NCI-H2196 treated with DMSO at 0.1 percent for 48 hours (cell line): ENCODE data around the gene DLGAP1.

Source experiments
- DNase-seq: peaks from one replicate; lab custom pipeline; 2025; ENCODE audit not compliant: unreplicated experiment; lab: John Stamatoyannopoulos, UW

DLGAP1 gene

DNA sequence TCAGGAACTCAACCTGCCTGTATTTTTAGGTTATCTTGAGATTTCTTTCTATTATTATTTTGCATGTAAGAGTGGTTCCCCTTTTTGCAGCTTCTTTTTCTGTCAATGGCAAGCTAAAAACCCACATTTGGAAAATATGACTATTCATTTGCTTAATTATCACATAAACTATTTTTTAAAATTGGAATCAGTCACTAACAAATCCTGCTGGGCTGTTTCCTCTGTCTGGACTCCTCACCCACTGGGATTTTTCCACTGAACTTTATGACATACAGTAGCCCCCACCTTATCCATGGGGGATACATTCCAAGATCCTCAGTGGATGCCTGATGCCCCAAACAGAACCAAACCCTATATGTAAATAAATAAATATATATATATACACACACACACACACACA is 447.3 kb downstream of the DLGAP1 start:
- no peak for DNase-seq

DNA sequence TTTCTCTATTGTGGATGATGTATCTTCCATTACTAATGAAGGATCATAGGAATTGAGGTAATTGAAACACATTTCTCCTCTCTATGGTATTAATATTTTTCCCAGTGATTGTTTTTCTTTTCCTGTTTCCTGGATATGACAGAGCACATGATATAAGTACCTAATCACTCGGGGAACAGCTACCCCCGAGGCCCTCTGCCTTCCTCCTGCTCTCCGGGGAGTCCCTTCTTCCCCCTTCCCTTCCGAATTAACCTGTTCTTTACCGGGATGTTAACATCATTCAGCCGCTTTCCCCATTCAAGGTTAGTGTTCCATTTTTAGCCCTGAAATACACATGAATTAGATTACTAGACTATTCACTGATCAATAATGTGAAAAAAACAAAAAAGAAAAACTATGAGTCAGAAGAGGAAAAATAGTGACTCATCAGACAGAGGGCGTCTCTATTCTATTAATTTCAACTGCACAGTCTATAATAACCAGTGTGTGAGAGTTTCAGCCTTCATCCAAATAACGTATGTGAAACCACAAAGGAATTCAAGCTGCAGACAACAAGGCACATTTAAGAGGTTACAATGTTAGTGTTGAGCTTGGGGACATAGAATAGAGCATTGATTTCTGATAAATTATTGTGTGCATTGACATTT is 450.8 kb downstream of the DLGAP1 start:
- DNase-seq: no peak

DNA sequence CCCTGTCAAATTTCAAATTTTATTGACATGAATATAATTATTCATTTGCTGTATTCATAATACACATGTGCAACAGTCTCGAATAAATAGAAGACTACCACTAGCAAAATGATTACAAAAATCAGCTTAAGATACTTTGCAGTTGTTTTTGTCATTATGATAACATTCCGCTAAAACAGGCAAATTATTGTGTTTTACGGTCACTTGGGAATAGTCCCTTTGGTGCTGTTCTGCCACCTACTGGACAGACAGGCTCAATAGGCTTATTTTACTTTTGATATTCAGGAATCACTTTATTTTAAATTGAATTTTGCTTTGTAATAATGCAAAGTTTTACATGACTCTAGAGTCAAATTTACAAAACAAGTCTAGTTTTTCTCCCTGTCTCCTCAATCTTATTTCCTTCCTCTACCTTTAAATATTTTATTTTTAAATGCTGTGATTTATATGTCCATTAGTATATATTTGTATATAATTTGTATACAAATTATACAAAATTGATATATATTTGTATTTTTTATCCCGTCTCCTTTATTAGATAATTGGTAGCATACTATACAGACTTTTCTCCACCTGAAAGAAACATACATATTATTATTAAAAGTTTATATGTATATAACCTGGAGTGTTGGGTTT is 456.3 kb downstream of the DLGAP1 start:
- peak; percentile 20 for DNase-seq

DNA sequence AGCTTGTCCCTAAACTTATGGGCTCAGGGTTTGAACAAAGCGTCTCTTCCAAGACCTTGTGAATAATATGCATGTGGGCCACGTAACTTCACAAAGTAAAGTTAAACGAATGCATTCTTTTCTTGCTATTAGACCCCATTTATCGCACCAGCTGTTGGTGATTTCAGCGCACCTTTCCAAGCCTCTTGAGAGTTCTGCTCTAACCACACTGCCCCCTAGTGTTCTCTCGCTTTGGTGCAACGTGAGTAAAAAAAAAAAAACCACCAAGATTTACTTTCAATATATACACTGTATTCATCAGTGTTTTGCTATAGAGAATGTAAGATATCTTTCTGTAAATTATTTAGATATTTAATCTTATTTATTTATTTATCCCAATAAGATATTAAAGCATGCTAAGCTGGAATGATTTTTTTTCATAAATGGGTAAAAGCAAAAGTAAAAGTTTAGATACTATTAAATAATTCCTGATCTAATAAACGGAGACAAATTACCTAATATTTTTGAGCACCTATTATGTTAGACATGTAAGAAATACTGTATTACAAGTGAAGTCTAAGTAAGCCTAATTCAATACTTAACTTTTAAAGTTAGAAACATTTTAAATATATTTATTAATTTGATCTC is 459.5 kb downstream of the DLGAP1 start:
- peak; percentile 60 for DNase-seq

DNA sequence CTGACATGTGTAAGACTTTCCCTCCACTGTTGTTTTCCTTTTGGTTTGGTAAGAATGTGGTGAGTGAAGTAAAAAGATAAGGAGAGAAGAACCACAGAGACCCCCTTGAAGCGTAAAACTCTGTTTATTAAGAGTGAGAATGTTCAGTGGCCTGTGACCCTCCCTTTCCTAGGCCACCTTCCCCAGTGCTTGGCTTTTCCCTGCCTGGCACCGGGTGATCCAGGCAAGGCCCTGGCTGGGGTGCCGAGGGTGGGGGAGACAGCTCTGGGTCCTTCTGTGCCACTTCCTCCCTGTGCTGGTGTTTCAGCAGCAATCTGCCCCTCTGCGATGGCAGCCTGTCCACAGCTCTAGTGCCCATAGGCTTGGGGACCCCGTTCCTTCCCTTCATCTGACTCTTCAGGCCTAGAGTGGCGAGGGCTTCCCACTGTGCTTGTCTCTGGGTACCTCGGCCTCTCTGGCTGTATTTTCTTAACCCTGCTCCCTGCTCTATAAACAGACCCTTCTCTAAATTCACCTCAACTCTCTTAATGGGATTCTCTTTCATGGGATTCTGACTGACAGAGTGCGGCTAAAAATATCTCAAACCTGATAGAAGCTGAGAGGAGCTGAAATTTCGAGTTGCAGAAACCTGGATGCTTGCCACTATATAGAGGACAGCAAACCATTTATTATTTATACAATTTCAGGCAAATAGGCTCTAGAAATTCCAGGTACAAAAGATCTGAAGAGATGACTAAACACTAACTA is 461.0 kb downstream of the DLGAP1 start:
- DNase-seq: no peak

DNA sequence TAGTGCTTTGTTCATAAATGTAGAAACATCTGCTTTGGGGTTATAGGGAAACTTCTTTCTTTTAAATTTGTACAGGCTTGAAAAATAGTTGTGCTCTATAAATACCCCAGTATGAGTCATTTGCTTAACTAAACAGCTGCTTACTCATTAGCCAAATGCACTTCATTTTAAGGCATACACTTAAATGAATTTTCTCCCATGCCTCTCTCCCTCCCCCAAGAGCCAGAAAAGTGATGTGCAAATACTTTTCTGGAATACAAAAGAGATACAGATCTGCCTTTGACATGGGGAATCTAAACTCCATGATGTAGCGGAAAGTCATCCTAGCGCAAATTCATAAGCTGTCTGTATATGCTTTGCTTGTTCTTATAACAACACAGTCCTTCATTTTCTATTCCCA is 469.4 kb downstream of the DLGAP1 start:
- no peak for DNase-seq

DNA sequence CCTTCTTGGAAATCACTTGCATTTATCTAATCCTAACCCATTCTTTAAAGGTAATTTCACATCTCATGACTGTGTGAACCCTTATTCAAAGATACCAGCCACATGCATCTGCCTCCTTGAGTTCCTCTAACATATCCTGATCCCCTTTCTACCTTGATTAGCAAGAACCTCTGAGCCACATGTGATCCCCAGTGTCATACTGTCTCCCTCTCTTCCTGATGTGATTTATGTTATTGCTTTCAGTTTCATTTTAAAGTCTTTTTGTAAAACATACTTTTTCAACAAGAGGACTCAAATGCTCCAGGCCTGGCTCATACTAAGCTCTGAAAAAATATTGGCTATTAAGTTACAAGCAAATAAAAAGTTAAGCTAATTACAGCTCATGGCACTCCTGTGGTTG is 470.1 kb downstream of the DLGAP1 start:
- no peak for DNase-seq

DNA sequence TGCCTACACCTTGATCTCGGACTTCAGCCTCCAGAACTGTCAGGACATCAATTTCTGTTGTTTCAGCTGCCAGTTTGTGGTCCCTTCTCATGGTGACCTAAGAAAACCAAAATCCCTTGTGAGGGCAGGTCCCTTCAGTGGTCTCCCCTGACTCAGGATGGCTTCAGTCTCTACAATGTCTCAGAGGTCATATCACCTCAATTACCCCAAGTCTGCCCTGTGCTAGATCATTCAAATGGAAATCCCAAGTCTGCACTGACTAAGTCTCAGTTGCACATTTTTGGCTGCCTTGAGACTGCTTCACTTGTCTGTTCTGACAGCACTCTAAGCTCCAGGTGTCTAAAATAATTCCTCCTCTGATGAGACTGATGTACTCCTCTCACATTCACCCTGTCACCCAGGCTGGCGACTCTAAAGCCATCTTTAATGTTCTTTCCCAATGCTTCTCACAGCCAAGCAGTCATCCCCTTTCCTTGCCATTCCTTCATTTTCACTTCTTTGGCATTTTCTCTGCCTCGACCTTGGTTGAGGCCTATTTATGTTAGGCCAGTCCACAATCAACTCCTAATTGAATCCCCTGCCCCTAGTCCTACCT is 470.8 kb downstream of the DLGAP1 start:
- DNase-seq: no peak

DNA sequence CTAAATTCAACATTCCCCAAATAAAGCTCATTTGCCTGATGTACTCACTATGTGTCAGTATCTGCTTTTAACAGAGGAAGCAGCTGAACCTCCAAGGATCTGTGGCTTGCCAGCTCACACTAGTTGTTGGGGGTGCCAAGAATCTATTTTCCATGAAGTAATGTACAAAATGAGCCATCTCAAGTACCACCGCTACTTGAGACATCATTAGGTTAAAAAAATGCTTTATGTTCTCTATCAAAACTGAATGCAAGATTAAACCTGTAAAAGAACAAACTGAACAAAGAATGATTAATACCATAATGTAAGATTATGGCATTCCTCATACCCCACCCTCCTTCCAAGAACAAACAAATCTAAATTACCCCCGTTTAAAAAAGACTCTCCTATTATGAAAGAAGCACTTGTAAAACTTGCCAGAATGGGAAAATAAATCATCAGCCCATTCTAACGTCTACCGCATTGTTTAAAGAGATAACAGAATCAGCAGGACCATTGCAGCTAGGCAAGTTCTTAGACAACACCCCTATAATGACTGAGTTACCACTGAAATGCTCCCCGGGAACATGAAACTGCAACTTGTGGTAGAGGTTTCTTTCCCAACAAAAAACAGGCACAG is 471.6 kb downstream of the DLGAP1 start:
- no peak for DNase-seq

DNA sequence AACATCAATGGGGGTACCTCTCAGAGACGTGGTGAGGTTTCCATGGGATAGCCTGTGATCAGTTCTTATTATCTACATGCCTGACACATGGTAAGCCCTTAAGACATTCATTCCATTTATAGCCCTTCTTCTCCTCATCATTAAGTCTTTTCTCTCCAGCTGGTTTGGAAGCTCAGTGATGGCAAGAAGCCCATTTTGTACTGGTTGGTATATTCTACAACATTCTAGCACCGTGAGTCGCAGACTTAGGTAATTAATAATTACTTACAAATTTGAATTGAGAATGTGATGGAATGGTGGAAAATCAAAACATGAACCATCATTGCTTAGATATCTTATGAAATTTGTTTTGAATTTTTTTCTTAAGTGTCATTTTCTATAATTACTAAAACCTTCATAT is 472.6 kb downstream of the DLGAP1 start:
- no peak for DNase-seq

DNA sequence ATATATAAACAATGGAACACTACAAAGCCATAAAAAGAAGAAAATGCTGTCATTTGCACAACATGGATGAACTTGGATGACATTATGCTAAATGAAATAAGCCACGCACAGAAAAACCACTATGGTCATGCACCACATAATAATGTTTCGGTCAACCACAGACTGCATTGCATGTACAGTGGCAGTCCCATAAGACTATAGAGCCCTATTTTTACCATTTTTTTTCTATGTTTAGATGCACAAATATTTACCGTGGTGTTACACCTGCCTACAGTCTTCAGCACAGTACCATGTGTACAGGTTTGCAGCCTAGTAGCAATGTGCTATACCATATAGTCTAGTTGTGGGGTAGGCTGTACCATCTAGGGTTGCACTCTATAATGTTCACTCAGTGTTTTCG is 476.1 kb downstream of the DLGAP1 start:
- DNase-seq: no peak

DNA sequence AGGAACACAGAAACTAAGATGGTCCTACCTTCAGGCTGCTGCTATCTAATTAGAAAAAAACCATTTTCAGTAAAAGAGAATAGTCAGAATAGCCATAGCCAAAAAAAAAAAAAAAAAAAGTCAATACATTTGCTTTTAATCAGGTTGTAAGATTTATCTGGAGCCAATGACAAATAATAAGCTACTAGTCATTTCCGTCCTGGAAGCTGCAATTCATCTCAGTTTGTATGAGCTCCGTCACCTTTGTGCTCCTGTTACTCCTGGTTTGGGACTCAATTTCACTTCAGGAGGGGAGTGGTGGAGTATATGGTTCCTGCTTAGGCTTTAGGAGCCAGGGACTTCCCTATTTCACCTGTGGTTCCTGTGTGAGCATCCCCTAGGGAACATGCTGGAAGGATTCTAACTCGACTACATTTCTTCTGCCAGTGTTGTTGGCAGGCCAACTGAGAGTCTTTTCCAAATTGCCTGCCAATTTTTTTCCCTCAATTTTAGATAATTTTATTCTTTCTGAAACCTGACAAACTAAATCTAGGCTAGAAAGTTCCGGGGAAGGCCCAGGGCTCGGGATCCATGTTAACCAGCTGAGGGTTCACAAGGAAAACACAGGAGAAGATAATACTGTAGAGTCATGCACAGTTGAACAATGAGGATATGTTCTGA is 481.8 kb downstream of the DLGAP1 start:
- DNase-seq: no peak

DNA sequence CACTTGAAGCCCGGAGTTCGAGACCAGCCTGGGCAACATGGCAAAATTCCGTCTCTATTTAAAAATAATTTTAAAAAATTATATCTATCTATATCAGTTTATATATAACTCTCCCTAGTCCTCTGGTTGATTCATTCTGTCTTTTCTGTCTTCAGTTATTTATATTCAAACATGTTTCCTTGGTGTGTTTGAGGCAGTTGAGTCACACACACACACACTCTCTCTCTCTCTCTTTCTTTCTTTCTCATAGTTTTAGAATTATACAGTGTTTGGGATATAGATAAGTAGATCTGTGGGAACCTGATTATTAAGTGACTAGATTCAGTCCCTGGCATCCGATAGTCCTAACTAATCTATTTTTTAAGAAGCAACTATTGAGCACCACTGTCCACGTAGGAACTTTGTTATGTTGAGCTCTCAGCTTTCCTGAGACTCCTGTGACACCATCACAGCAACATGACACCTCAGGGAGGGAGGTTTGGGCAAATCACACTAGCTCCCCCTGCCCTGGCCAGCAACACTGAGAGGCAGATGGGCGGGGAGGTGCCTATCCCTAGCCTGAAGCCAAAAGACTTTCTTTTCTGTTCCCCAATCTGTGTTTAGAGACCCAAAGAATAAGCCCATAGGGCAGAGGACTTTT is 482.7 kb downstream of the DLGAP1 start:
- DNase-seq: no peak

DNA sequence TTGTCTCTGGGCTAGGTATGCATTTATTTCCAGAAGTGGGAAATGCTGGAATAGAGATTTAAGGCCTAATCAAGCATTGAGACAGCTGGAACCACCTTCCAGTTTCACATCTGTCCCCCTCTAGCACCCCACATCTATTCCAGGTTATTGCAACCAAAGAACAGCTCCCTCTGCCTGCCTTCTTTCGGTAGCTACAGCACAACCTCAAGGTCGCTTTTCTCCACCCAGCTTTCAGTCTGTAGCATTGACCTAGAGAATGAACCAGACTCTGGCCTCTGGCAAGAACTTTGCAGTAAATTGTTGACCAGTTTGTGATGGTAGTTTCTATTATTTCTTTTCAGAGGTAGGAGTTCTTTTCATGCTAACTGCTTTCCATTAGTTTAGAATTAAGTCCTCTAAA is 484.2 kb downstream of the DLGAP1 start:
- DNase-seq: no peak

DNA sequence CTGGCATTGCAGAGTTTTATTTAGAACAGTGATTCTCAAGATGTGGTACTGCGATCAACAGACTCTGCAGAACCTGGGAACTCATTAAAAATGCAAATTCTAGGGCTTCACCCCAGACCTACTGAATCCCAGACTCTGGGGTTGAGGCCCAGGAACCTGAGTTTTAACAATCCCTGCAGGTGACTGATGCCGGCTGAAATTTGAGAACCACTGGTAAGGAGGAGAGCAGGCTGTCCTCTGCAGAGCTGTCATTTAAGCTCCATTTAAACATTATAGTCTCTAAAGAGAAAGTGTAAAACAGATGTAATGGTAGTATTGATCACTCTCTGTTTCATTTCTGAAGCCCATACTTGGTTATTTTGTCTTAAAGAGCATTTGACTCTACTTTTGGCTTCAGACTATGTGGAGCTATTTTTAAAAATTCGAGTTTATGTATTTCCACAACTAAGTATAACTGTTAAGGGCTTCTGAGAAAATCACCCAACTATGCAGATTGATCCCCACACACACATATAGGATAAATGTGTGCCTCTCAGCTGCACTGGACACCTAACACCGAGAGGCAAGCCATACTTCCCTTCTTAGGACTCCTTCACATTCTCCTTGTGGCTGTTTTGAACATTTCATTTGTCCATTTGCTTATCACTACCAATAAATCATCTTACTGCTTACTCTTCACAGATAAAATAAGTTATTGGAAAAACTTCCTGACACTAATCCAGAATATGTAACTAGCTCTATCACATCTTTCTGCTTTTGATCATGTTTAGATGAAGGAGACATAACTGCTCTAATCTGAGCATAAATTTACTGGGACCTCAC is 487.5 kb downstream of the DLGAP1 start:
- DNase-seq: no peak

DNA sequence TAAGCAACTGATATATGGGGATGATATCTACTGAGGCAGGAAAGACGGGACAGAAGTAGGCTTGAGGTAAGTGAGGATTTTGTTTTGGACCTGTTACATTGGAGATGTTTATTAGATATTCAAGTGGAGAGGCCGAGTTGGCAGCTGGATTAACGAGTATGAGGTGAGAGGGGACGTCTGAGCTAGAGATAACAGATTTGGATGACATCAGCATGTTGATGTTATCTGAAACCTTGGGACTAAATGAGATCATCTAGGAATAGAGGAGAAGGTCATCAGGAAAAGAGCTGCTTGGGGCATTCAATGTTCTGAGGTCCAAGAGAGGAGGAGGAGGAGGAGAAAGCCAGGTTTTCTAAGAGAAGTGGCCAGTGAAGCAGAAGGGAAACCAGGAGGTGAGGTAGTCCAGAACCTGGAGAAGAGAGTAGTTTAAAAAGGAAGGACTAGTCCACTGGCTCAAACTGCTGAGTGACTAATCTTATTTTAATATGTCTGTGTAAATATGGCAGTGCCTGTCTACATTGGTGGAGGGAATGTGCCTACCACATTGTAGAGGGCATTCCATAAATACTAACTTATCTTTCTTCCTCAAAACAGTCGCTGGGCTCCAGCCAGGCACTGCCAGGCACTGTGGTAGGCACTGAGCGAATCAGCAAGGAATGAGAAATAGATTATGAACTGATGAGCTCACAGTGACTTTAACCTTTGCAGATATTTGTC is 488.3 kb downstream of the DLGAP1 start:
- DNase-seq: peak; percentile 50

DNA sequence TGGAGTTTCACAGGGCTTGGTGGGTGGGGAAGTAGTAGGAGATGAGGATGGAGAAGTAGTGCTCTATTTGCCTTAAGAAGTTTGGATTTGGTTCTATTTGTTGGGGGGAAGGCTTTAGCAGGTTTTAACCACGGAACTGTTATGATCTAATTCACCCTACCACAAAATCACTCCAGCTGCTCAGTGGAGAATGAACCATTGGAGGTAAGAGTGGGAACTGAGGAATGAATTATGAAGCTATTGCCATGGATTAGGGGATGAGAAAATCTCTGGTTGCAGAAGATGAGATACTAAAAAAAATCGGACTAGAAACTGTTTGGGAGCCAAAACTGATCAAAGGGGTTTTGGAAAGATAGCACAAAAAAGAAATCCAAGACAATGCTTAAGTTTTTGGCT is 488.9 kb downstream of the DLGAP1 start:
- DNase-seq: no peak

DNA sequence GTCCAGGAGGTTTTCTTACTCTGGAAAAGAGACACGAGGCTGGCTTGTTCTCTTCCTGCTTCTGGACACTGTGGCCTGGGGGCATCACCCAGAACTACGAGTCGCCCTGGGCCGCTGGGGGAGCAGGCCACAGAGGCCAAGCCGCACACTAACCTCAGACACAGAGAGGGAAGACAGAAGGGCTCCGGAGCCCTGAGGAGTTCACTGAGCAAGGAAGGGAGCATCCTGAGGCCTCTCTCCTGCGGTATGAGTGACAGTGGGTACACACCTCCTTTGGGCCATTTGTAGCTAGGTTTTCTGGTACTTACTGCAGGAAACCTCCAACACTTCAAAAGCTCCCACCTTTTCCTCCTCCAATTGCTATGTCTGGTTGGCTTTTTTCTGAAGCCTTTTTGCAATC is 494.1 kb downstream of the DLGAP1 start:
- no peak for DNase-seq

DNA sequence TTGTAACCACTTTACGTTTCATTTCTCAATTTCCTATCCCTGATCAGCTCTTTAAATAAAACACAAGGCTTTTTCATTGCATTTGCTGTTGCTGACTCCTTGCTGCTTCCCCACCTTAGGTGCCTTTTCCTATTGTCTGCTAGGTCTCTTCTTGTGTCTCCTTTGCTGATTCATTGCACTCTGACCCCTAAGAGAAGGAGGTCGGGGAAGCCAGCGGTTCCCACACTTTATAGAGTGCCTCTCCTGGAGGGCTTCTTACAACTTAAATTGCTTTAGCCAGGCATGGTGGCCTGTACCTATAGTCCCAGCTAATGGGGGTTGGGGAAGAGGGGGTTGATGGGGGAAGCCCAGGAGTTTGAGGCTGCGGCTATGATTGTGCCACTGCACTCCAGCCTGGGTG is 495.0 kb downstream of the DLGAP1 start:
- DNase-seq: no peak
